Psoas muscle (tissue), 8 donors: ENCODE data around the gene PWWP2B. TPM values are rescaled to one million over a fixed set of nuclear protein-coding genes. Genes with fewer than 3 reads are reported as not detected.

ENCODE experiments used
- ATAC-seq, 4 donors: fragments of 200-7000 bp; cut with Tn5 transposase; one replicate each; pipeline ENCODE4 v1.9.1; 2020; ENCODE audit warnings: moderate library complexity in 3 of 4, mild to moderate bottlenecking in 2 of 4
- DNase-seq, 2 donors: peaks; one replicate each; pipeline ENCODE4 v3.0.0-alpha.2; 2020
- H3K27ac ChIP-seq: fragments of 200-600 bp; one replicate; pipeline ENCODE4 v1.8.0; 2022
- H3K27me3 ChIP-seq, 3 donors: fragments of 200-600 bp in 1 of 3; one replicate each; pipeline versions ENCODE4 v1.6.1 to v1.8.0; 2013 to 2022; ENCODE audit warnings: low read length in 2 of 3, mild to moderate bottlenecking in 2 of 3, moderate library complexity in 1 of 3; ENCODE audit not compliant: insufficient read depth in 3 of 3
- H3K36me3 ChIP-seq, 2 donors: fragments of 200-600 bp in 1 of 2; one replicate each; pipeline versions ENCODE4 v1.6.1 to v1.8.0; 2013 to 2022; ENCODE audit warnings: low read depth in 1 of 2, mild to moderate bottlenecking in 1 of 2, moderate library complexity in 1 of 2; ENCODE audit not compliant: insufficient read depth in 1 of 2
- H3K4me1 ChIP-seq: fragments of 200-600 bp; one replicate; pipeline ENCODE4 v1.8.0; 2022
- H3K4me3 ChIP-seq: fragments of 200-600 bp; one replicate; pipeline ENCODE4 v1.8.0; 2022; ENCODE audit warnings: mild to moderate bottlenecking
- H3K9me3 ChIP-seq: fragments of 200-600 bp; one replicate; pipeline ENCODE4 v1.8.0; 2022
- WGBS, 3 donors: extraction: QIAGEN DNeasy Blood & Tissue Kit; methylation state at CpG; one replicate each; pipeline versions ENCODE4 v1.1.6 to v1.1.7; 2013; 5-methylcytosine and 5-hydroxymethylcytosine counted together
- intact Hi-C, 2 donors: fragments of 100-400 bp; cut with DNase I; formaldehyde crosslinking; loops; one replicate each; pipeline versions ENCODE4 v1.11.0 to v1.14.2; 2022
- polyA plus RNA-seq, 3 donors: library from polyadenylated mRNA; stranded (reverse); fragments of 200-250 nt; gene quantifications; one replicate each; pipeline ENCODE4 v1.2.3, GENCODE V29; 2013
- total RNA-seq, 4 donors: library from RNA; stranded (reverse); fragmentation: NEBNext Ultra II Directional in 2 of 4; extraction: Animal tissue kit (Norgen Biotek cat#: 25700) in 2 of 4; gene quantifications; one replicate each; pipeline versions ENCODE4 v1.2.1 to v1.2.4, GENCODE V29; 2021 to 2023
- TF ChIP-seq, protein P1 (sequence below): fragments of 200-600 bp; IDR thresholded peaks from one replicate; pipeline ENCODE4 v1.8.0; 2022; ENCODE audit warnings: antibody characterized with exemption
- donor health status: healthy with polysubstance abuse.
- donor health status: DM: no; HTN: no; CAD: no; lungs with moderate emphysema.
- donor health status: Bipolar disorder and iron deficiency.
- donor health status: healthy.
- donor health status: DM: yes; HTN: yes; CAD: no.
- donor health status: DM: no; HTN: no; CAD: no.
- donor health status: DM: no; HTN: no; CAD: no.
- donor health status: DM: yes; HTN: yes; CAD: no.

The PWWP2B gene
- total and polyA plus RNA-seq, 7 donors: 14.5 to 35.2 (median 22.2) TPM

DNA sequence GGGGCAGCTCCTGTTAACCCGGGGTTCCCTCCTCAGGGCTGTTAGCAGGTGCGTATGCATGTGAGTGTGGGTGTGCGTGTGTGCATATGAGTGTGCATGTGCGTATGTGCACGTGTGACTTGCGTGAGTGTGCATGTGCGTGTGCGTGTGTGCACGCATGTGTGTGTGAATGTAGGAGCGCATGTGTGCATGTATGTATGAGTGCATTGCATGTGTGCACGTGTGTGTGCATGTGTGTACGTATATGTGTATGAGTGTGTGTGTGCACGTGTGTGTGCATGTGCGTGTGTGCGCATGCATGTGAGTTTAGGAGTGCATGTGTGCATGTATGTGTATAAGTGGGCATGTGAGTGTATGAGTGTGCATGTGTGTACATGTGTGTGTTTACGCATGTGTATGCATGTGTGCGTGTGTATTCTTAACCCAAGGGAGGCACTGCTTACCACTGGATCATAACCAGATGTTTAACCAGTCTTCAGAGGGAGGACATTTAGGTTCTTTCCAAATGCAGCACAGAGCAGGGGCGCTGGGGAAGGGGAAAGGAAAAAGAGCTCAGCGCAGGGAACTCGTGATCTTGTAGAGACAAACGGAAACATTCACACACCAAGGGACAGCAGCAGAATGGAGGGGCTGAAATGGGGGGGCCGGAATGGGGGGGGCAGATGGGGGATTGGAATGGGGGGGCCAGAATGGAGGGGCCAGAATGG is 45.0 kb downstream of the PWWP2B start:
- Histone ChIP-seq H3K27me3 (no peaks in the 10 kb centered on the region), H3K9me3 (no peaks in the 10 kb centered on the region), H3K27ac (no peak overlapping the region), H3K36me3 (no peaks in the 10 kb centered on the region), H3K4me3 (no peak overlapping the region), H3K4me1 (no peaks in the 10 kb centered on the region)
- ATAC-seq (no peak), DNase-seq (no peak)
- 91 to 94% (median 92%) methylated on average over 22 of the region's 22 CpGs for WGBS, 3 donors
- TF ChIP-seq, protein P1, sequence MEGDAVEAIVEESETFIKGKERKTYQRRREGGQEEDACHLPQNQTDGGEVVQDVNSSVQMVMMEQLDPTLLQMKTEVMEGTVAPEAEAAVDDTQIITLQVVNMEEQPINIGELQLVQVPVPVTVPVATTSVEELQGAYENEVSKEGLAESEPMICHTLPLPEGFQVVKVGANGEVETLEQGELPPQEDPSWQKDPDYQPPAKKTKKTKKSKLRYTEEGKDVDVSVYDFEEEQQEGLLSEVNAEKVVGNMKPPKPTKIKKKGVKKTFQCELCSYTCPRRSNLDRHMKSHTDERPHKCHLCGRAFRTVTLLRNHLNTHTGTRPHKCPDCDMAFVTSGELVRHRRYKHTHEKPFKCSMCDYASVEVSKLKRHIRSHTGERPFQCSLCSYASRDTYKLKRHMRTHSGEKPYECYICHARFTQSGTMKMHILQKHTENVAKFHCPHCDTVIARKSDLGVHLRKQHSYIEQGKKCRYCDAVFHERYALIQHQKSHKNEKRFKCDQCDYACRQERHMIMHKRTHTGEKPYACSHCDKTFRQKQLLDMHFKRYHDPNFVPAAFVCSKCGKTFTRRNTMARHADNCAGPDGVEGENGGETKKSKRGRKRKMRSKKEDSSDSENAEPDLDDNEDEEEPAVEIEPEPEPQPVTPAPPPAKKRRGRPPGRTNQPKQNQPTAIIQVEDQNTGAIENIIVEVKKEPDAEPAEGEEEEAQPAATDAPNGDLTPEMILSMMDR: no peak
- intact Hi-C loops: no loop called here

DNA sequence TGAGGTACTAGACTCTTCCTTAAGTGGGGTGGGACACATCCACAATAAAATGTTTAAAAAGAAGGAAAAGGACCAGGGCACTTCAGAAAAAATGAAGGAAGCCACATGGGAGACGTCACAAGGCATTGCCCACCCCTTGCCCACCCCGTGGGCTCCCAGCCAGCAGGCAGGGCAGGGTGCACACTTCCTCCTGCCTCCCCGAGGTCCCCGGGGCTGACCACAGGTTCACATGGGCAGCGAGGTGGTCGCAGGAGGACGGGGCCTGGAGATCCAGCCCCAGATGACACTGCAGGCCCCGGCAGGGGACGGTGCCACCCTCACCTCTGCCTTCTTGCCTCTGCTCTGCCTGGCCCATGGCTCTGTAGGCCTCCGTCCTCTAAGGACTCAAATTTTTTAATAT is 45.6 kb downstream of the PWWP2B start:
- intact Hi-C loops: no loop called here
- H3K9me3 ChIP-seq: no peaks in the 10 kb centered on the region
- no peak overlapping the region for H3K4me3 ChIP-seq
- 76 to 82% (median 81%) methylated on average over 10 of the region's 10 CpGs for WGBS, 3 donors
- H3K27ac ChIP-seq: no peak overlapping the region
- H3K27me3 ChIP-seq: no peaks in the 10 kb centered on the region
- no peak for DNase-seq
- peaks cover under 1% of the 10 kb centered on the region for H3K4me1 ChIP-seq
- TF ChIP-seq, protein P1: no peak
- no peaks in the 10 kb centered on the region for H3K36me3 ChIP-seq
- ATAC-seq: no peak

DNA sequence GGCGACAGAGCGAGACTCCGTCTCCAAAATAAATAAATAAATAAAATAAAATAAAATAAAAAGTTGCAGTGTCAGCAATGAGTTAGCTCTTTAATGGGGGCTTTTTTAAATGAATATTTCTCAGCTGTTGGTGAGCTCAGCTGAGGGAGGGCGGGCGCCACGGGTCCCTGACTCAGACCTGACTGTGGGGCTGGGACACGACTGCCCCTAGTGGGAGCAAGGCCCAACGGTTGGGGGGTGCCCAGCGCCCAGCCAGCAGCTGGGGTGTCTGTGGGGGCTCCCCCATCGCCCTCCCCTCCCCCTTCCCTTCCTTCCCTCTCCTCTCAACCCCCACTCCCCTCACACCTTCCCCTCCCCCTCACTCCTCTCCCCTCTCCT is 46.6 kb downstream of the PWWP2B start:
- DNase-seq (peak in 1 of 2 donors; percentile 61), ATAC-seq (no peak)
- 49 to 61% (median 59%) methylated on average over 8 to 10 of the region's 10 CpGs for WGBS, 3 donors
- Histone ChIP-seq H3K4me3 (no peak overlapping the region), H3K27me3 (no peaks in the 10 kb centered on the region), H3K36me3 (no peaks in the 10 kb centered on the region), H3K4me1 (peaks cover 5% of the 10 kb centered on the region), H3K9me3 (no peaks in the 10 kb centered on the region), H3K27ac (no peak overlapping the region)
- intact Hi-C loops: no loop called here
- TF ChIP-seq, protein P1: peak; percentile 23

DNA sequence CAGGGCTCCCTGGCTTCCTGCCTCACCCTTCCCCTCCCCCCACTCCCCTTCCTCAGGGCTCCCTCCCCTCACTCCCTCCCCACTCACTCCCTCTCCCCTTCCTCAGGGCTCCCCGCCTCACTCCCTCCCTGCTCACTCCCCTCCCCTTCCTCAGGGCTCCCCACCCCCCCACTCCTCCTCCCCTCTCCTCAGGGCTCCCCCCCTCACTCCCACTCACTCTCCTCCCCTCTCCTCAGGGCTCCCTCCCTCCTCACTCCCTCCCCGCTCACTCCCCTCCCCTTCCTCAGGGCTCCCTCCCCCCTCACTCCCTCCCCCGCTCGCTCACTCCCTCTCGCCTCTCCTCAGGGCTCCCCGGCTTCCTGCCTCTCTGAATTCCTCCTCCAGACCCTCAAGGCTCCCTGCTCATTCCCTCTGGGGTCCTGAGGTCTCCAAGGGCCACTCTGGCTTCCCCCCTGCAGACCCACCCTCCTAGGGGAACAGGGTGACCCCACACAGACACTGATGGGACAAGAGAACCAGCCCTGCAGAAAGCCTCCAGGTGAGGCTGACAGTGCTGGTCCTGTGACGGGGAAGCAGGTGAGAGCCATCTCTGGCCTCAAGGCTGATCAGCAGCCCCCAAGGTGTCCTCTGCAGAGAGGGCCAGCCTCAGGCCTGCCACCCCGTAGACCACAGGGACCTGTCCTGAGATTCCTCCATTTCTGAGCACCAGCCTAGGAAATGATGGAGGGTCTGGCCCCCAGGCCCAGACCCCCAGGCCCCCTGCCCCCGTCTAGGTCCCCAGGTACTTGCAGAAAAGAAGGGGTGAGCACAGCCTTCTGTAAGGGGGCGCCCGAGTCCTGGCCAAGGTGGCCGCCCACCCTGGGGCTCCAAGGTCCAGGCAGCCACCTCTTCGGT is 47.2 kb downstream of the PWWP2B start:
- ATAC-seq: no peak
- H3K27me3 ChIP-seq: no peaks in the 10 kb centered on the region
- 80 to 89% (median 88%) methylated on average over 11 to 13 of the region's 13 CpGs for WGBS, 3 donors
- intact Hi-C loops: no loop called here
- no peak for DNase-seq
- TF ChIP-seq, protein P1: no peak
- no peaks in the 10 kb centered on the region for H3K36me3 ChIP-seq
- H3K9me3 ChIP-seq: no peaks in the 10 kb centered on the region
- H3K4me1 ChIP-seq: peaks cover 5% of the 10 kb centered on the region
- H3K27ac ChIP-seq: no peak overlapping the region
- H3K4me3 ChIP-seq: no peak overlapping the region
